H54 (cell line): ENCODE data around the gene CELF5.
"Not testable (repeated sequence)": the region's sequence is repeated elsewhere in the genome, so short reads cannot be mapped to it uniquely, and the experiment has no call there.

Experiments used
- DNase-seq: peaks from one replicate; pipeline ENCODE4 v3.0.0; 2011; ENCODE audit warnings: low spot score, mixed read lengths; ENCODE audit not compliant: insufficient read length
- FAIRE-seq: peaks from 3 replicates; lab custom pipeline; 2011; peaks lifted over from hg19 to GRCh38; lab: Jason Lieb, UNC
- POLR2A ChIP-seq: IDR thresholded peaks from 2 replicates; pipeline ENCODE4 v1.6.1; 2011; ENCODE audit warnings: low read depth, mild to moderate bottlenecking, low read length

CELF5 gene

DNA sequence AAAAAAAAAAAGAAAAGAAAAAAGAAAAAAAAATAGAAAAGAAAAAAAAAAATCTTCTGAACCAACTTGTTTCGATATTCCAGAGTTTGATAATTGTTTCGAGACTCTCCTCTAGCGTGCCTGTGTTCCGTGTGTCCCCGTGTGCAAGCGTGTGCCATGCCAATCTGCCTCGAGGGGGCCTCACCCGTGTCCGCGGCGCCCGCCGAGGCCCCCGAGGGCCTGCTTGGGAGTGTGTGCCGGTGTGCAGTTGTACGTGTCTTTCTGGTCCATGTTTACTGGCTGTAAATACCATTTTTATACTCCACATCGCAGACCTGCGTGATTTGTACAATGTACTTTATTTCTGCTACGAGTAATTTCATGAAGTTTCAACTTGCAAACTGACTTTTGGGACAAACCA is 72.0 kb downstream of the CELF5 start:
- no peak for FAIRE-seq
- DNase-seq: no peak
- TF ChIP-seq POLR2A: no peak

DNA sequence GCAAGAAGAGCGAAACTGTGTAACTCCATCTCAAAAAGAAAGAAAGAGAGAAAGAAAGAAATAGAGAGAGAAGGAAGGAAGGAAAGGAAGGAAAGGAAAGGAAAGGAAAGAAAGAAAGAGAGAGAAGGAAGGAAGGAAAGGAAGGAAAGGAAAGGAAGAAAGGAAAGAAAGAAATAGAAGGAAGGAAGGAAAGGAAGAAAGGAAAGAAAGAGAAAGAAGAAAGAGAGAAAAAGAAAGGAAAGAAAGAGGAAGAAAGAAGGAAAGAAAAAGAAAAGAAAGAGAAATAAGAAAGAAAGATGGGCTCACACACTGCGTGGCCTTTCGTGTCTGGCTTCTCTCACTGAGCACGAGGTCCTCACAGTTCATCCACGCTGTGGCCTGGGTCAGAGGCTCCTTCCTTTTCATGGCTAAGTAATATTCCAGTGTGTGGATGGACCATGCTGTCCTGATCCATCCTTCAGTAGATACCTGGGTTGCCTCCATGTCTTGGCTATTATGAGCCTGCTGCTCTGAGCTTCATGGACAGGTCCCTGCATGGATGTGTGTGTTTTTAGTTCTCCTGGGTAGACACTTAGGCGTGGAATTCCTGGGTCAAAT is 74.5 kb downstream of the CELF5 start:
- no peak for TF ChIP-seq POLR2A
- no peak for FAIRE-seq
- no peak for DNase-seq

DNA sequence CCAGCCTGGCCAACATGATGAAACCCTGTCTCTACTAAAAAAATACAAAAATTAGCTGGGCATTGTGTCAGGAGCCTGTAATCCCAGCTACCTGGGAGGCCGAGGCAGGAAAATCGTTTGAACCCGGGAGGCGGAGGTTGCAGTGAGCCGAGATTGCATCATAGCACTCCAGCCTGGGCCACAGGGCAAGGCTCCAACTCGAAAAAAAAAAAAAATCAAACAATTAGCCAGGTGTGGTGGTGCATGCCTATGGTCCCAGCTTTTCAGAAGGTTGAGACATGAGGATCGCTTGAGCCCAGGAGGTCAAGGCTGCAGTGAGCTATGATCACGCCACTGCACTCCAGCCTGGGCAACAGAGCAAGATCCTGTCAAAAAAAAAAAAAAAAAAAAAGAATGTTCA is 76.1 kb downstream of the CELF5 start:
- not testable (repeated sequence) for FAIRE-seq, DNase-seq

DNA sequence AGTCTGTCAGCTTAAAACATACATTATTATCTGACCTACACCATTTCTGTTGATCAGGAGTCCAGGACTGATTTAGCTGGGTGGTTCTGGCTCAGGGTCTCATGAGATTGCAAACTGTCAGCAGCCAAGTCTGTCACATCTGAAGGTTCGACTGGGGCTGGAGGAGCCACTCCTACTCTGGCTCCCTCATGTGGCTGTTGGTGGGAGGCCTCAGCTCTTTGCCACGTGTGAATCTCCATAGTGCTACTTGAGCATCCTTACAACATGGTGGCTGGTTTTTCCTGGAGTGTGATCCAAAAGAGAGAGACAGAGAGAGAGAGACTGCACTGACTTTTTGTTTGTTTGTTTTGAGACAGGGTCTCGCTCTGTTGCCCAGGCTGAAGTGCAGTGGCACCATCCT is 78.3 kb downstream of the CELF5 start:
- no peak for TF ChIP-seq POLR2A
- DNase-seq (no peak), FAIRE-seq (no peak)

DNA sequence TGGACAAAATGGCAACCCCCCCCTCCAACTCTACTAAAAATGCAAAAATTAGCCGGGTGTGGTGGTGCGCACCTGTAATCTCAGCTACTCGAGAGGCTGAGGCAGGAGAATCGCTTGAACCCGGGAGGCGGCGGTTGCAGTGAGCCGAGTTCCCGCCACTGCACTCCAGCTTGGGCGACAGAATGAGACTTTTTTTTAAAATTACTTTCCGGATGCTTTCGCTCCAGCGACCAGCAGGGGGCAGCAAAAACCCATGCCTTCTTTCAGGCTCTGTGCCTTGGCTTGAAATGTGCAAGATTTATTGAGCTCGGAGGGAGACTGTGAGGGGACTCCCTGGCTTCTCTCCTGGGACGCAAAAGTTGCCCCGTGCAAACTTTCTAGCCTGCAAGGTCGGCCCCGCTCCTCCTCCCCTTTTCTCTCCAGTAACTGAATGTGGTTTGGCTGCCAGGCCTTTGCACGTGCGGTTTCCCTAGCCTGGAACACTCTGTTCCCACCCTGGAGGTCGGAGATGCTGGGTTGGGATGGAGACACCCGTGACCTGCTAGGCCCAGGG is 80.5 kb downstream of the CELF5 start:
- no peak for FAIRE-seq
- TF ChIP-seq POLR2A: no peak
- no peak for DNase-seq

DNA sequence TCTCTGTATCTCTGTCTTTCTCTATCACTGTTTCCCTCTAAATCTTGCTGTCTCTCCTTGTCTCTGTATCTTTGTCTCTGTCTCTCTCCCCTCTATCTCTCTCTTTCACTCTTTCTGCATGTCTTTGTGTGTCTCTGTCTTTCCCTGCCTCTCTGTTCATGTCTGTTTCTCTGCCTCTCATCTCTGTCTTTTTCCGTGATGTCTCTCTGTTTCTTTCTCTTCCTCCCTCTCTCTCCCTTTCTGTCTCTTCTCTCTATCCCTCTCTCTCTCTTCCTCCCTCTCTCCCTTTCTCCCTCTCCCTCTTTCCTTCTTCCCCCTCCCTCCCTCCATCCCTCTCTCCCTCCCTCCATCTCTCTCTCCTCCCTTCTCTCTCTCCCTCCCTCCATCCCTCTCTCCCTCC is 85.3 kb downstream of the CELF5 start:
- DNase-seq: no peak
- FAIRE-seq: no peak
- no peak for TF ChIP-seq POLR2A

DNA sequence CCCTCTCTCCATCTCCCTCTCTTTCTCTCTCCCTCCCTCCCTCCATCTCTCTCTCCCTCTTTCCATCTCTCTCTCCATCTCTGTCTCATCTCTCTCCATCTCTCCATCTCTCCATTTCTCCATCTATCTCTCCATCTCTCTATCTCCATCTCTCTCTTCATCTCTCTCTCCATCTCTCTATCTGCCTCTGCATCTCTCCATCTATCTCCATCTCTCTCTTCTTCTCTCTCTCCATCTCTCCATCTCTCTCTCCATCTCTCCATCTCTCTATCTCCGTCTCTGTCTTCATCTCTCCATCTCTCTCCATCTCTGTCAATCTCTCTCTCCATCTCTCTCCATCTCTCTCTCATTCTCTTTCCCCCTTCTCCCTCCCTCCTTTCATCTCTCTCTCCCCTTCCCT is 85.8 kb downstream of the CELF5 start:
- no peak for TF ChIP-seq POLR2A
- no peak for FAIRE-seq
- no peak for DNase-seq

DNA sequence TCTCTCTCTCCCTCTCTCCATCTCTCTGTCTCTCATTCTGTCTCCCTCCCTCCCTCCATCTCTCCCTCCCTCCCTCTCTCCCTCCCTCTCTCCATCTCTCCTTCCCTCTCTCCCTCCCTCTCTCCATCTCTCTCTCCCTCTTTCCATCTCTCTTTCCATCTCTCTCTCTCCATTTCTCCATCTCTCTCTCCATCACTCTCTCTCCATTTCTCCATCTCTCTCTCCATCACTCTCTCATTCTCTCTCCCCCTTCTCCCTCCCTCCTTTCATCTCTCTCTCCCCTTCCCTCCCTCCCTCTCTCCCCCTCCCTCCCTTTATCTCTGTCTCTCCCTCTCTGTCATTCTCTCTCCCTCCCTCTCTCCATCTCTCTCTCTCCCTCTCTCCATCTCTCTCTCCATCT is 86.2 kb downstream of the CELF5 start:
- TF ChIP-seq POLR2A: no peak
- DNase-seq (no peak), FAIRE-seq (no peak)

DNA sequence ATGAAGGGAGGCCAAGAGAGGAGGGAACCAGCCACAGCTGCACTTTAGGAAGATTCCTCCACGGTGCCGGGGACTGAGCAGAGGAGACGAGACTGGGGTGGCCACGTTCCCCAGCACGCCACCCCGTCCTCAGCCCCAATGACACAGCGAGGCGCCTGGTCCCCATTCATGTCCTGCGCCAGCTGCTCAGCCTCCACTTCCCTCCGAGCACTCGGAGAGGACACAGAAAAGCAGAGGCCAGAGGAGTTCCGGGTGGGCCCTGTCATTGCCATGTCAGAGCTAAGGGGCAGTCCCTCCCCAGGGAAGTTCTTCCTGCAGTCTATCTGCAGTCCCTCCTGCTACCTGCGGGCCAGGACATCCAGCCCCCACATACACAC is 88.7 kb downstream of the CELF5 start:
- FAIRE-seq: no peak
- no peak for TF ChIP-seq POLR2A
- no peak for DNase-seq

DNA sequence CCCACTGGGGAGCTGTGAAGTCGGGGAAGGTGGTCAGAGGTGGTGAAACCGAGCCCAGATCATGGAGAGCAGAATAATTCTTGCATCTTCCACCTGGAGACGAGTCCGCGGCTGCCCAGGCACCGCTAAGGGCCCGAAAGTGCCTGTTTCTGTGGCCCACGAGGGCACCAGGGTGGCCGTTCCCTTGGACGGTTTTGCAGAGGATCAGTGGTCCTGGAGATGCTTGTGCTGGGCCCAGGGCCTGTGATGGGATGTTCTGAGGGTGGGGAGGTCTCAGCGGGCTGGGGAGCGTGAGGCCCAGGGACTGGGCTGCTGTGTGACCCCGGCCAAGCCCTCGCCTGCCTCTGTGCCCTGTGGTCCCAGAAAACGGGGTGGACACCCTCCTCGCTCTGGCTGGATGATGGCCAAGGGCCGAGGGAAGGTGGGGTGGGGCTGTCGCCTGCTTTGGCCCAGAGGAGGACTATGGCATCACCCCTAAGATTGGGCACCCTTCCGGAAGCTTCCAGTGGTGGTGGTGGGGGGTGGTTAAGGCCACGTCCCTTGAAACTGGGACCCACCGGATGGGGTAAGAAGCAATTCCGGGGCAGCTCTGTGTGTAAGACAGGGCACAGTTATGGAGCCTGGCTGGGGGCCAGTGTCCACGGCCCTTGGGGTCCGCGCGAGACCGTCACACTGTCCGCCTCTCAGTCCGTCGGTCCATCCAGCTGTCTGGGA is 90.7 kb downstream of the CELF5 start:
- FAIRE-seq (no peak), DNase-seq (no peak)
- no peak for TF ChIP-seq POLR2A

DNA sequence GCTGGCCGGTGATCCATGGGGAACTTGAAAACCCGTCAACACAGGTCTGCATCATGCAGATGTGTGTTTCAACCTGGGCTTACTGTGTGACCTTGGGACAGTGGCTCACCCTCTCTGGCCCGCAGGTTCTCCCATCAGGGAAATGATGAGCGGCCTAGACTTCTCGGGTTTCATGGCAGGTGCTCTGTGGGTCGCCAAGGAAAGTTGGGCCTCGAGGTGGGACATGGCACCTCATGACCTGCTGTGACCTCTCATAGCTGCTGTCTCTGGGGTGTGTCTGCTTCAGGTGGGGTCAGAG is 91.2 kb downstream of the CELF5 start:
- no peak for TF ChIP-seq POLR2A
- FAIRE-seq (no peak), DNase-seq (no peak)

DNA sequence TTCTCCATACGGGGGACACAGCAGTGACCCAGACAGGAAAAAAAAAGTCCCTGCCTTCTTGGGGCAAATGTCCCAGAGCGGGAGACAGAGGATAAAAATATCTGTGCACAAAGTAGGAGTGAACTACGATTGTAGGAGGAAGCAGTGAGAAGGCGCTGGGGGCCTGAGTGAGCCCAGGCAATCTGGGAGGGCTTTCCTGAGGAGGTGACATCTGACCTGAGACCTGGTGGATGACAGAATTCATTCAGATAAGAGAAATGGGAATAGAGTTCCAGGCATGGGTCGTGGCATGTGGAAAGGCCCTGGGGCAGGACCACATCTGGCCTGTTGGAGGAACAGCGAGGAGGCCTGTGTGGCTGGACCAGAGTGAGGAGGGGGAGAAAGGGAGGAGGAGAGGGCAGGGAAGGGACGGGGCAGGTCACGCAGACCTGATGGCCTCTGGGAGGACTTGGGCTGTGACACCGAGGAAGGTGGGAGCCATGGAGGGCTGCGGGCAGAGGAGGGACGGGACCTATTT is 91.7 kb downstream of the CELF5 start:
- DNase-seq (no peak), FAIRE-seq (no peak)
- no peak for TF ChIP-seq POLR2A

DNA sequence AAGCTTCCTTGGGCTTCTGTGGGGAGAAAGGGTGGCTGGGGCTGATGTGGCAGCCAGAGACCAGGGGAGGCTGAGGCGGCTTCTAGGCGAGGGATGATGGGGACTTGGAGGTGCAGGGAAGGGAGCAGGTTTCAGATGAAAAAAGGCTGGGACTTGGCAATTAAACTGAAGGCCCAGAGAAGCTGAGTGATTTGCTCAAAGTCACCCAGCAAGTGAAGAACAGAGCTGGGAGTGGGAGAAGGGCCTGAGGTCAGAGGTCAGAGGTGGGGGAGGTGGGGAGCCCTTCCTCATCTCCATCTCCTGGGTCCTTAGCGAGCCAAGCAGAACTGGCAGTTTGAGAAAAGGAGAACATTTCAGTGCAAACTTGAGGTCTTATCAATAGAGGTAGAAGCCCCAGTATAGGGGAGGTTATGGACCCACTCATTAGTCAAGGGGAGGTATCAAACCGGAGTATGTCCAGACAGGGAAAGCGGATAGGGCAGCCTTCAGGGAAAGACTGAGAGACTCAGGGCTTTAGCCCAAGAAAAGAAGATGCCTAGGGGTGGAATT is 92.3 kb downstream of the CELF5 start:
- DNase-seq: no peak
- FAIRE-seq: no peak
- TF ChIP-seq POLR2A: no peak

DNA sequence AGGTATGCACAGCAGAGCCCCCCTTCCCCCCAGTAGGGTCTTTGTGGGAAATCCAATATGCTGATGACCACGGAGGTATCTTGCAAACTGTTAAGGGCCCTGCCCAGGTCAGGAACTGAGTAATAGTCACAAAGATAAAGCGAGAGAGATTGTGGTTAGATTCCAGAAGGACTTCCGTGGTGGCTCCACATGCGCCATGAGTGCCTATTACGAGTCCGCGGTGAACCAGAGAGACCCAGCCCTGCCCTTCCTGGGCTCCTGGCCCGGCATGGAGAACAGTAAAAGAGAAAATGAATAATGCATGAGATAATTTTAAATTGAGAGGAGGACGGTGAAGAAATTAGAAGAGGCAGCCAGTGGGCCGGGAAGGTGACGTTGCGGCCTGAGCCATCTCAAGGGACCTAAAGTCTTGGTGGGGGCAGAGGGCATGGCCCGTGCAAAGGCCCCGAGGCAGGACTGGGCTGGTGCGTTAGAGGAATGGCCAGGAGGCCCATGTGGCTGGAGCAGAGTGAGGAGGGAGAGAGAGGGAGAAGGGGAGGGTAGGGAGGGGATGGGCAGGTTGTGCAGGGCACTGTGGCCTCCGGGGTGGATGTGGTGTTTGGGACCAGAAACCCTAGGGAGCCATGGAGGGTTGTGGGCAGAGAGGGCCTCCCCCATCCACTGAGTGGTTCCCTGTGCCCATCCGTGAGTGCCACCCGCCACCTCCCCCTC is 95.3 kb downstream of the CELF5 start:
- FAIRE-seq (no peak), DNase-seq (no peak)
- no peak for TF ChIP-seq POLR2A

DNA sequence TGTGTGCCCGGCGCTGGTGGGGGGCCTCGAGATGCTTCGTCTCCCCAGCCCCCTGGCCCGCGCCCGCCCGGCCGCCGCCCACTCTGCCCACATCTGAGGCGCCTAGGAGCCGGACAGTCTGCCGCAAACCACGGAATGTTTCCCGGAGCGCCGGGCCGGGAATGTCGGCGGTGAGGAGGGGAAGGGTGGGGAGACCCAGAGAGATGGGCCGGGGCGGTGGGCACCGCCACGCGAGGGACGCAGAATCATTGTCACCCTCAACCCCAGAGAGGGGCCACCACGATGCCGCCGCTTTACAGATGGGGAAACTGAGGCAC is 95.9 kb downstream of the CELF5 start:
- DNase-seq (no peak), FAIRE-seq (no peak)
- TF ChIP-seq POLR2A: no peak
